SK-N-MC (cell line): ENCODE data around the gene LY9.
"Not testable (repeated sequence)": the region's sequence is repeated elsewhere in the genome, so short reads cannot be mapped to it uniquely, and the experiment has no call there.

Source experiments
- DNase-seq: peaks from one replicate; pipeline ENCODE4 v3.0.0-alpha.2; 2011; ENCODE audit warnings: low read depth, low spot score
- H3K27ac ChIP-seq: fragments of 200-600 bp; sonication (generic); 2 replicates; pipeline ENCODE4 v1.5.1; 2016; ENCODE audit warnings: mixed run types
- H3K36me3 ChIP-seq: fragments of 200-600 bp; sonication (generic); 2 replicates; pipeline ENCODE4 v1.6.1; 2017; ENCODE audit warnings: antibody characterized with exemption, low read length, mixed read lengths; ENCODE audit not compliant: insufficient read depth
- H3K4me3 ChIP-seq: fragments of 200-600 bp; sonication (generic); 2 replicates; pipeline ENCODE4 v1.5.1; 2016
- H3K9ac ChIP-seq: fragments of 200-600 bp; sonication (generic); 2 replicates; pipeline ENCODE4 v1.8.0; 2017; ENCODE audit warnings: mixed run types, mixed read lengths; ENCODE audit not compliant: insufficient read length
- H3K9me3 ChIP-seq: fragments of 200-600 bp; sonication (generic); 2 replicates; pipeline ENCODE4 v1.6.1; 2017; ENCODE audit warnings: low read depth, mild to moderate bottlenecking, antibody characterized with exemption, low read length, moderate library complexity, mixed read lengths
- EZH2 ChIP-seq: fragments of 200-600 bp; sonication (generic); IDR thresholded peaks from one replicate; pipeline ENCODE4 v1.6.1; 2017; ENCODE audit warnings: antibody characterized with exemption
- FOXP2 ChIP-seq: optimal IDR thresholded peaks from 2 replicates; pipeline ENCODE3; 2011; ENCODE audit warnings: mild to moderate bottlenecking, moderate library complexity; ENCODE audit not compliant: insufficient read depth; ENCODE audit errors: extremely low read length, control extremely low read depth
- POLR2AphosphoS5 ChIP-seq: IDR thresholded peaks from 2 replicates; pipeline ENCODE4 v1.6.1; 2012; ENCODE audit warnings: mild to moderate bottlenecking, low read depth, low read length, borderline replicate concordance

The LY9 gene

GRCh38 chr1:160779626-160780397 lies 16.2 kb upstream of the LY9 start:
- Histone ChIP-seq H3K27ac (no peak overlapping the region), H3K9me3 (no peaks in the 10 kb centered on the region), H3K36me3 (no peaks in the 10 kb centered on the region), H3K9ac (no peak overlapping the region), H3K4me3 (no peak overlapping the region)
- TF ChIP-seq FOXP2 (no peak), POLR2AphosphoS5 (no peak), EZH2 (no peak)
- DNase-seq: no peak

- H3K9ac ChIP-seq: no peak overlapping the region
- no peak overlapping the region for H3K27ac ChIP-seq
- no peak overlapping the region for H3K4me3 ChIP-seq
- H3K36me3 ChIP-seq: no peaks in the 10 kb centered on the region
- H3K9me3 ChIP-seq: no peaks in the 10 kb centered on the region
- TF ChIP-seq FOXP2 (no peak), POLR2AphosphoS5 (no peak), EZH2 (no peak)
- no peak for DNase-seq
These were observed 15.6 kb upstream of the LY9 start for GRCh38 chr1:160780398-160780755.

GRCh38 chr1:160781186-160781766 lies 14.7 kb upstream of the LY9 start:
- DNase-seq: no peak
- H3K36me3 ChIP-seq: no peaks in the 10 kb centered on the region
- H3K9me3 ChIP-seq: no peaks in the 10 kb centered on the region
- H3K27ac ChIP-seq: no peak overlapping the region
- H3K9ac ChIP-seq: no peak overlapping the region
- TF ChIP-seq POLR2AphosphoS5: no peak
- TF ChIP-seq FOXP2: no peak
- no peak for TF ChIP-seq EZH2
- no peak overlapping the region for H3K4me3 ChIP-seq

- no peaks in the 10 kb centered on the region for H3K9me3 ChIP-seq
- no peak for TF ChIP-seq FOXP2
- TF ChIP-seq POLR2AphosphoS5: no peak
- TF ChIP-seq EZH2: no peak
- DNase-seq: no peak
- no peaks in the 10 kb centered on the region for H3K36me3 ChIP-seq
- H3K27ac ChIP-seq: no peak overlapping the region
- no peak overlapping the region for H3K9ac ChIP-seq
- H3K4me3 ChIP-seq: no peak overlapping the region
These were observed 13.9 kb upstream of the LY9 start for GRCh38 chr1:160781914-160782689.

GRCh38 chr1:160782988-160783765 lies 12.8 kb upstream of the LY9 start:
- H3K9me3 ChIP-seq, H3K4me3 ChIP-seq, H3K9ac ChIP-seq, DNase-seq, H3K36me3 ChIP-seq, H3K27ac ChIP-seq: not testable (repeated sequence)

- no peaks in the 10 kb centered on the region for H3K9me3 ChIP-seq
- no peaks in the 10 kb centered on the region for H3K36me3 ChIP-seq
- DNase-seq: no peak
- H3K4me3 ChIP-seq: no peak overlapping the region
- H3K27ac ChIP-seq: no peak overlapping the region
- TF ChIP-seq EZH2 (no peak), FOXP2 (no peak), POLR2AphosphoS5 (no peak)
- no peak overlapping the region for H3K9ac ChIP-seq
These were observed 6.8 kb upstream of the LY9 start for GRCh38 chr1:160789051-160789701.

- Histone ChIP-seq H3K27ac (no peak overlapping the region), H3K36me3 (no peaks in the 10 kb centered on the region), H3K9ac (no peak overlapping the region), H3K4me3 (no peak overlapping the region), H3K9me3 (no peaks in the 10 kb centered on the region)
- no peak for DNase-seq
- TF ChIP-seq POLR2AphosphoS5 (no peak), EZH2 (no peak), FOXP2 (no peak)
These were observed 6.0 kb upstream of the LY9 start for GRCh38 chr1:160789702-160790611.
